Fibroblast of pulmonary artery (primary cell): ENCODE results near the gene INTS1.

Experiments
- DNase-seq: peaks from one replicate; pipeline ENCODE4 v3.0.0-alpha.2; 2010; ENCODE audit warnings: low read depth
- H3K4me3 ChIP-seq: replicated peaks from 2 replicates; pipeline ENCODE4 v1.5.1; 2011; ENCODE audit warnings: low read depth, mild to moderate bottlenecking, control low read depth, low read length, moderate library complexity
- TF ChIP-seq, protein P1 (sequence below): IDR thresholded peaks from 2 replicates; pipeline ENCODE4 v1.5.1; 2011; ENCODE audit warnings: mild to moderate bottlenecking, control low read depth, low read length, inconsistent platforms; ENCODE audit errors: missing control alignments

The INTS1 gene, protein sequence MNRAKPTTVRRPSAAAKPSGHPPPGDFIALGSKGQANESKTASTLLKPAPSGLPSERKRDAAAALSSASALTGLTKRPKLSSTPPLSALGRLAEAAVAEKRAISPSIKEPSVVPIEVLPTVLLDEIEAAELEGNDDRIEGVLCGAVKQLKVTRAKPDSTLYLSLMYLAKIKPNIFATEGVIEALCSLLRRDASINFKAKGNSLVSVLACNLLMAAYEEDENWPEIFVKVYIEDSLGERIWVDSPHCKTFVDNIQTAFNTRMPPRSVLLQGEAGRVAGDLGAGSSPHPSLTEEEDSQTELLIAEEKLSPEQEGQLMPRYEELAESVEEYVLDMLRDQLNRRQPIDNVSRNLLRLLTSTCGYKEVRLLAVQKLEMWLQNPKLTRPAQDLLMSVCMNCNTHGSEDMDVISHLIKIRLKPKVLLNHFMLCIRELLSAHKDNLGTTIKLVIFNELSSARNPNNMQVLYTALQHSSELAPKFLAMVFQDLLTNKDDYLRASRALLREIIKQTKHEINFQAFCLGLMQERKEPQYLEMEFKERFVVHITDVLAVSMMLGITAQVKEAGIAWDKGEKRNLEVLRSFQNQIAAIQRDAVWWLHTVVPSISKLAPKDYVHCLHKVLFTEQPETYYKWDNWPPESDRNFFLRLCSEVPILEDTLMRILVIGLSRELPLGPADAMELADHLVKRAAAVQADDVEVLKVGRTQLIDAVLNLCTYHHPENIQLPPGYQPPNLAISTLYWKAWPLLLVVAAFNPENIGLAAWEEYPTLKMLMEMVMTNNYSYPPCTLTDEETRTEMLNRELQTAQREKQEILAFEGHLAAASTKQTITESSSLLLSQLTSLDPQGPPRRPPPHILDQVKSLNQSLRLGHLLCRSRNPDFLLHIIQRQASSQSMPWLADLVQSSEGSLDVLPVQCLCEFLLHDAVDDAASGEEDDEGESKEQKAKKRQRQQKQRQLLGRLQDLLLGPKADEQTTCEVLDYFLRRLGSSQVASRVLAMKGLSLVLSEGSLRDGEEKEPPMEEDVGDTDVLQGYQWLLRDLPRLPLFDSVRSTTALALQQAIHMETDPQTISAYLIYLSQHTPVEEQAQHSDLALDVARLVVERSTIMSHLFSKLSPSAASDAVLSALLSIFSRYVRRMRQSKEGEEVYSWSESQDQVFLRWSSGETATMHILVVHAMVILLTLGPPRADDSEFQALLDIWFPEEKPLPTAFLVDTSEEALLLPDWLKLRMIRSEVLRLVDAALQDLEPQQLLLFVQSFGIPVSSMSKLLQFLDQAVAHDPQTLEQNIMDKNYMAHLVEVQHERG (N-terminal part only)

GRCh38 chr7:1503816-1504775, at the start of gene INTS1:
INTS1 (minus strand) TSS chr7:1504389; CDS start chr7:1503960, 429 bp downstream.
- DNase-seq: peak; percentile 91
- TF ChIP-seq, protein P1, sequence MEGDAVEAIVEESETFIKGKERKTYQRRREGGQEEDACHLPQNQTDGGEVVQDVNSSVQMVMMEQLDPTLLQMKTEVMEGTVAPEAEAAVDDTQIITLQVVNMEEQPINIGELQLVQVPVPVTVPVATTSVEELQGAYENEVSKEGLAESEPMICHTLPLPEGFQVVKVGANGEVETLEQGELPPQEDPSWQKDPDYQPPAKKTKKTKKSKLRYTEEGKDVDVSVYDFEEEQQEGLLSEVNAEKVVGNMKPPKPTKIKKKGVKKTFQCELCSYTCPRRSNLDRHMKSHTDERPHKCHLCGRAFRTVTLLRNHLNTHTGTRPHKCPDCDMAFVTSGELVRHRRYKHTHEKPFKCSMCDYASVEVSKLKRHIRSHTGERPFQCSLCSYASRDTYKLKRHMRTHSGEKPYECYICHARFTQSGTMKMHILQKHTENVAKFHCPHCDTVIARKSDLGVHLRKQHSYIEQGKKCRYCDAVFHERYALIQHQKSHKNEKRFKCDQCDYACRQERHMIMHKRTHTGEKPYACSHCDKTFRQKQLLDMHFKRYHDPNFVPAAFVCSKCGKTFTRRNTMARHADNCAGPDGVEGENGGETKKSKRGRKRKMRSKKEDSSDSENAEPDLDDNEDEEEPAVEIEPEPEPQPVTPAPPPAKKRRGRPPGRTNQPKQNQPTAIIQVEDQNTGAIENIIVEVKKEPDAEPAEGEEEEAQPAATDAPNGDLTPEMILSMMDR: peak; percentile 34
- H3K4me3 ChIP-seq: peak within 1 kb of the TSS; percentile 79

DNA sequence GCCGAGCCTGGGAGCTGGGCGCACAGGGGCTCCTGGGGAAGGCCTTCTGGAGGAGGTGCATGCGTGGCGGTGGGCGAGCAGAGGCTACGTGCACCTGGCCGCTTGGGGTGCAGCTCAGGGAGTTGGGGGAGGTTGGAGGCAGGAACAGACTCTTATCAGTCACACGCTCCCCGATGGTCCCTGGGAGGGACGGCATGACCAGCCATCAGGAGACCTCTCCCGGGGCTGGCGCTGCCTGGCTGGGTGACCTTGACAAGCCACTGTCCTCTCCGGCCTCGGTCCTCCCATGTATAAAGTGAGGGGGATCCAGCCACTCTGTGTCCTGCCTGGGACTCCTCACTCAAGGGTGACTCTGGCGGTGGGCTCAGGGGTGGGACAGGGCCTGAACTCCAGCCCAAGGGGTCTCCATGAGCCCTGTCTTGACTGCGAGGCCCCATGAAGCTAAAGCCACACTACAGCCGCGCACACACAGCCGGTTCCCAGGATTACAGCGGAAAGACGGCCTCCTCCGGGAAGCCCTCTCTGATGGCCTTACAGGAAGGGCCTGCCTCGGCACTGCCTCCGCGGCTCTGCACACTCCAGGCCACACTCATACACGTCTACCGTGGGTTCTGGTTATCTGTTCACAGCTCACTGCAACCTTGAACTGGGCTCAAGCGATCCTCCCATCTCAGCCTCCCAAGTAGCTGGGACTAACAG, 49.5 kb upstream of the INTS1 start:
- TF ChIP-seq, protein P1: no peak
- no peak overlapping the region for H3K4me3 ChIP-seq
- DNase-seq: no peak

GRCh38 chr7:1552200-1552599, 48.0 kb upstream of the INTS1 start:
- no peak overlapping the region for H3K4me3 ChIP-seq

GRCh38 chr7:1550846-1551155, 46.6 kb upstream of the INTS1 start:
- TF ChIP-seq, protein P1: no peak
- DNase-seq: no peak
- no peak overlapping the region for H3K4me3 ChIP-seq

More at GRCh38 chr7:1552200-1552599, 48.0 kb upstream of the INTS1 start:
- DNase-seq: no peak
- TF ChIP-seq, protein P1: no peak

DNA sequence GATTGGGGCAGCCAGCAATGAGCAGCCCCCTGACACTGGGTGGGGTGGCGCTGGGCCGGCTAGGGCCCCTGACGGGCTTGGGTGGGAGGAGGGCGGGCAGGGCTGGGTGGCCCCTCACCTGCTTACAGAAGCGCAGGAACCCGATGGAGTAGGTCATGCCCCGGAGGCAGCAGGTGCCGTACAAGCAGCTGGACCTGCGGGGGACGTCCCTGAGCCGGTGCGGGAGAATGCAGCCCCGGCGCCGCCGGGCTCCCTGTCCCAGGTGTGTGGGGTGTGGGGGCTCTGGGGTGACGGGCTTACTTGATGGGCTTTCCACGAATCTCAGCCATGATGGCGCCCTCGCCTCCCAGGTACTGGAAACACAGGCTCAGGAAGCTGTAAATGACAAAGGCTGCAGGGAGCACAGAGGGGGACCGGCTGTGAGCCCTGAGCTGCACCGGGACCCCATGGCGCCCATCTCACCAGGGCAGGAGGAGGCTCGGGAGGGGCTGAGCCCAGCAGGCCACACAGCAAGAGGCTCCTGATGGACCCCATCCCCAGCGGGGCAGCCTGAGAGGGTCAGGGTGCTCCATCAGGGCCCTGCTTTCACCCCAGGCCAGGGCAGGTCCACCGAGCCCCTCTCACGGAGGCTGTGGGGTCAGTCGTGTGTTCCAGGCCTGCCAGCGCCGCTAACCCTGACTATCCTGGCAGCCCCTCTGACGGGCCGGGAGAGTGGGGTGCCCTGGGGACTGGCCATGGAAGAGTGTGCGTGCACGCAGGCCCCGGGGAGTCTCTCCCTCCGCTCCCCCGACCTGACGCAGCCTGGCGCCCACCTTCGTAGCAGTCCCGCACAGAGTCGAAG, 46.0 kb upstream of the INTS1 start:
- TF ChIP-seq, protein P1: no peak
- no peak for DNase-seq
- H3K4me3 ChIP-seq: no peak overlapping the region
